ENCODE results near the gene CORO7.

DNA sequence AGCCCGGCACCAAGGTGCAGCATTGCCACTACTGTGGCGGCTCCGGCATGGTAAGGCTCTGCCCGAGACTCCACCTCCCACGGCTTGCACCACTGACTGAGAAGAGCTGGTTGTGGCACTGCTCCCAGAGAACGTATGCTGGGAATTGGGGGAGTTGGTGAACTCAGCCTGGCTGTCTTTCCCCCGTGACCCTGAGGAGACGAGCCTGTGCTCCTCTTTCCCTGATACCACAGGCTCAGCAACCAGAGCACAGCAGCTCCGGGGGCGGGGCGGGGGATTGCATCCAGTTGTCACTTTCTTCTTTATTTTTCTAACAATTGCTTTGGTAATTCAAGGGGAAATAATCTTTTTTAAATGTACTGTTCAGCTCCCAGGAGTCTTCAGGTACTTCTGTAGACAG is 26.0 kb upstream of the CORO7 start:
- TF ChIP-seq, protein P1, sequence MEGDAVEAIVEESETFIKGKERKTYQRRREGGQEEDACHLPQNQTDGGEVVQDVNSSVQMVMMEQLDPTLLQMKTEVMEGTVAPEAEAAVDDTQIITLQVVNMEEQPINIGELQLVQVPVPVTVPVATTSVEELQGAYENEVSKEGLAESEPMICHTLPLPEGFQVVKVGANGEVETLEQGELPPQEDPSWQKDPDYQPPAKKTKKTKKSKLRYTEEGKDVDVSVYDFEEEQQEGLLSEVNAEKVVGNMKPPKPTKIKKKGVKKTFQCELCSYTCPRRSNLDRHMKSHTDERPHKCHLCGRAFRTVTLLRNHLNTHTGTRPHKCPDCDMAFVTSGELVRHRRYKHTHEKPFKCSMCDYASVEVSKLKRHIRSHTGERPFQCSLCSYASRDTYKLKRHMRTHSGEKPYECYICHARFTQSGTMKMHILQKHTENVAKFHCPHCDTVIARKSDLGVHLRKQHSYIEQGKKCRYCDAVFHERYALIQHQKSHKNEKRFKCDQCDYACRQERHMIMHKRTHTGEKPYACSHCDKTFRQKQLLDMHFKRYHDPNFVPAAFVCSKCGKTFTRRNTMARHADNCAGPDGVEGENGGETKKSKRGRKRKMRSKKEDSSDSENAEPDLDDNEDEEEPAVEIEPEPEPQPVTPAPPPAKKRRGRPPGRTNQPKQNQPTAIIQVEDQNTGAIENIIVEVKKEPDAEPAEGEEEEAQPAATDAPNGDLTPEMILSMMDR (IDR thresholded peaks at IDR 0.05; ENCODE audit: low read depth, low read length), result no peak
- no peak for TF ChIP-seq POLR2A (IDR thresholded peaks at IDR 0.05; ENCODE audit: extremely low read depth, insufficient read length)
- TF ChIP-seq MYC (IDR thresholded peaks at IDR 0.05; ENCODE audit: low read depth, low read length), result no peak
- TF ChIP-seq, protein P2, sequence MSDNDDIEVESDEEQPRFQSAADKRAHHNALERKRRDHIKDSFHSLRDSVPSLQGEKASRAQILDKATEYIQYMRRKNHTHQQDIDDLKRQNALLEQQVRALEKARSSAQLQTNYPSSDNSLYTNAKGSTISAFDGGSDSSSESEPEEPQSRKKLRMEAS (IDR thresholded peaks at IDR 0.05; ENCODE audit: low read depth, low read length), result no peak

Measured in NB4 (cell line).